NCI-H2196 (cell line): ENCODE results near the gene LGMN.
A peak's percentile ranks its signal among the peaks of the same experiment; 100 is the strongest.
"Not testable (repeated sequence)": the region's sequence is repeated elsewhere in the genome, so short reads cannot be mapped to it uniquely, and the experiment has no call there.

ENCODE experiments used
- DNase-seq: peaks from one replicate; lab custom pipeline; 2025; ENCODE audit not compliant: unreplicated experiment; lab: John Stamatoyannopoulos, UW

LGMN gene

GRCh38 chr14:92748259-92749016, at the start of gene LGMN:
LGMN (minus strand) TSS chr14:92748627; CDS start chr14:92732786, 15,841 bp downstream.
- peak; percentile 79 for DNase-seq

- no peak for DNase-seq
These were observed 46.5 kb upstream of the LGMN start for GRCh38 chr14:92794961-92795360.

GRCh38 chr14:92794547-92794941, 46.1 kb upstream of the LGMN start:
- DNase-seq = no peak

DNA sequence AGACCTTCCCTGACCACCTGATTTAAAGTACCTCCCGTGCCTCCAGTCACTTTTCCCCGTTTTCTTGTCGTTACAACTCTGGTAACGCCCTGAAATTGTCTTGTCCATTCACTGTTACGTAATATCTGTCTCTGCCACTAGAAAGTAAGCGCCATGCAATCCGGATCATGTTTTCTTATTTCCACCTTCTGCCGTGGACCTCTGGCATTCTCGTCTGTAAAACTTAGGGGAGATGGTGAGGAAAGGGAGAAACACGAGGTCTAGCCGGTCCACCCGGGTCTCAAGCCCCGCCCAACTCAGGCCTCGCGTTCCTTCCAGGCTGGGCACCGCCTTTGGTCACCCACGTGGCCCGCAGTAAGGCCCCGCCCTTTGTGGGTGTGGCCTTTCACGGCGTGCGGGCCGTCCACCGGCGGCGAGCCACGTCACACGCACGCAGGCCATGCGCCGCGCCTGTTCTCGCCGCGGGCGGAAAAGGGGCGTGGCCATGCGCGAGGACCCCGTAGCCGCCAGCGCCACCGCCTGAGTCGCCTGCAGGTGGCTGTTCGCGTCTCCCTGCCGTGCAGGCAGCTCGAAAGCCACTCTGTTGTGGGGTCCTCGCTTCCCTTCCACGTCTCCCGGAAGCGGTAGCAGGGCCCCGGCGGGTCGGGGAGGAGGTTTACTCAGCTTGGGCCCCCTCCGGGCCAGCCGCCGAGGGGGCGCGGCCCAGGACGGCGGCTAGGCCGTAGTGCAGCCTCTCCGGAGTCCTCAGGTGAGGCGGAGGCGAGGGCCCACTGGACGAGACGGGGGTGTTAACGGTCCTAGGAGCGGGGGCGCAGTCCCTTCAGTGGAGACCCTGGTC, 45.5 kb upstream of the LGMN start, which contains the start of gene GOLGA5:
Gene GOLGA5, plus strand, starts transcription at position 597 of the 838 bp plus-strand sequence. CDS start 3,133 bp downstream, outside the sequence.
- peak; percentile 91 for DNase-seq

DNA sequence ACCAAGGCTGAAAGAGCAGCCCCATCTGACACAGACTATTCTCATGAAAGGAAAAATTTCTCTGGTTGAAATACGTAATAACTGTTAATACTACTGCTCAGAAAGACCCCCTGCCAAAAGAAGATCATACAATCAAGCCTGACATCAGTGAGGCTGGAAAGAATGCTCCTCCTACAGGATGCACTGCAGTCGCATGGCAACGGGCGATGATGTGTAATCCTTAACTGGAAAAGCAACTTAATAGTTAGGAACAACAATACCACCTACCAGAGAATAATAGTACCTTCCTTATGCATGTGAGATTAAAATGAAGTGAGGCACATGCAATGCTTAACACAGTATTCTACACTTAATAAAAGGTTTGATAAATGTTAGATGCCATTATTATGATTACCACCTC, 44.5 kb upstream of the LGMN start:
- DNase-seq = no peak

DNA sequence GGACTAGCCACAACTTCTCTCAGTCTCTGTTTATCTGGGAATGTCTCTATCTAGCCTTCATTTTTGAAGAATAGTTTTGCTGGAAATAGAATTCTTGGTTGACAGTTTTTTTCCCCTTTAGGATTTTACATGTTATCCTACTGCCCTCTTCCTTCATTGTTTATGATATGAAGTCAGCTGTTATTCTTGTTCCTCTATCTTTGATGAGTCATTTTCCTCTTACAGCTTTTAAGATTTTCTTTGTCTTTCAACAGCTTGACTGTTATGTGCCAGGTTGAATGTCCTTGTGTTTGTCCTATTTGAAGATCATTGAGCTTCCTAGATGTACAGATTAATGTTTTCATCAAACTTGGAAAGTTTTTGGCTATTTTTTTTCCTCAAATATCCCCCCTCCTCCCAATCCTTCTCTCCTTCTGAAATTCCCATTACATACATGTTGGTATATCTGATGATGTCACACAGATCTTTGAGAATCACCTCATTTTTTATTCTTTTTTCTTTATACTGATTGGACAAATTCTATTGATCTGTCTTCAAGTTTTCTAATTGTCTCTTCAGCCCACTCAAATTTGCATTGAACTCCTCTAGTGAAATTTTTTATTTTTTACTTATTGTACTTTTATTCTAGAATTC, 41.1 kb upstream of the LGMN start:
- no peak for DNase-seq

- no peak for DNase-seq
These were observed 39.1 kb upstream of the LGMN start for GRCh38 chr14:92787554-92787953.

DNA sequence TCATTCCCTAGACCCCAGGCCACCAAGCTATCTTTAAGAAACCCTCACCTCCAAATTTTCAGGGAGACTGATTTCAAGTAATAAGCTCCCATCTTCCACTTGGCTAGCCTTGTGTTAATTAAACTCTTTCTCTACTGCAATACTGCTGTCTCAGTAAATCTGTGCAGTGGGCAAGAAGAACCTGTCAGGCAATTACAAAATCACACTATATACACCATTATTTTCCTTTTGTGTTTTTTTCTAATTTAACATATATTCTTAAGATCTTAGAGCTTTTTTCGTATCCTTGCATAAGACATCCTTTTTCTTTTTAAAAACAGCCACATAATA, 38.0 kb upstream of the LGMN start:
- no peak for DNase-seq

DNA sequence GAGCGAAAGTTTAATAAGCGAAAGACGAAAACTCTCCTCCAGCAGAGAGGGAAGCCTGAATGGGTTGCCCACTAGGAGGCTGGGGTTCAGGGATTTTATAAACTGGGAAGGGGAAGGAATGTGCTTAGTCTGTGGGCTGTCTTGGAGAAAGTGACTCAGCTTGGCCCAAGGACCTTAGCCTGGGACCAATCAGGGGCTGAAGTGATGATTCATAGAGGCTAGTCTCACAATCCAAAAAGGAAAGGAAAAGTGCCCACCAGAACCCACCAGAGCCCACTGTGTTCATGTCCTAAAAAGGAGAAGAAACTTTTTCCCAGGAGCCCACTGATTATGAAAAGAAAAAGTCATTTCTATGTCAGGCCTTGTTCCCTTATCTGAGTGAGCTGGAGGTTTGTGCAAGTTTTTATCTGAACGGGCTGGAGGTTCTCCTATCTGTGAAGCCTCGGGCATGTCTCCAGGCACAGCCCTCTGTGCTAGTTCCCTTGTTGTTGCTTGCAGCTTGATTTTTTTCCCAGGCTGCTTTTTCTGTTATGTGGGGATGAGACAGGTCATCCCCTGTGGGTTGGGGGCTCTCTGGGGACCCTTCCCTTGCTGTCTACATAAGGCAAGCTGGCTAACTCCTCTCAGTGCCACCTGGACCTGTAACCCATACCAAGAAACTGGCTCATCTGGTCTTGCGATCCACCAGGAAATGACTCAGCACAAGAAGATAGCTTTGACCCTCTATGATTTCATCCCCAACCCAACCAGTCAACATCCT, 37.4 kb upstream of the LGMN start:
- no peak for DNase-seq

- DNase-seq = peak; percentile 30
These were observed 35.5 kb upstream of the LGMN start for GRCh38 chr14:92783813-92784431.

DNA sequence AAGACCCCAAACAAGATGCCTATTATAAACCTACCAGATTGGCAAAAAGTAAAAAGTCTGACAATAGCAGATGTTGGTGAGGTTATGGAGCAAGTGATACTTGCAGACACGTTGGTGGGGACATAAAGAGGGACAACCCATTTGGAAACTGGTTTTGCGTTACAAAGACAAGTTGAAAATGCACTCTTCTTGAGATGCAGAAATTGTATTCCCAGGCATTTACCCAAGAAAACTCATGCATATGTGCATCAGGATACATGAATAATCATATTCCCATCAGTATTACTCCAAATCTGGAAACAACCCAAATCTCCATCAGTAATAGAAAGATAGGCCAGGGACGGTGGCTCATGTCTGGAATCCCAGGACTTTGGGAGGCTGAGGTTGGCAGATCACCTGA, 32.9 kb upstream of the LGMN start:
- DNase-seq = no peak

GRCh38 chr14:92780444-92781232, 32.2 kb upstream of the LGMN start:
- DNase-seq = no peak

DNA sequence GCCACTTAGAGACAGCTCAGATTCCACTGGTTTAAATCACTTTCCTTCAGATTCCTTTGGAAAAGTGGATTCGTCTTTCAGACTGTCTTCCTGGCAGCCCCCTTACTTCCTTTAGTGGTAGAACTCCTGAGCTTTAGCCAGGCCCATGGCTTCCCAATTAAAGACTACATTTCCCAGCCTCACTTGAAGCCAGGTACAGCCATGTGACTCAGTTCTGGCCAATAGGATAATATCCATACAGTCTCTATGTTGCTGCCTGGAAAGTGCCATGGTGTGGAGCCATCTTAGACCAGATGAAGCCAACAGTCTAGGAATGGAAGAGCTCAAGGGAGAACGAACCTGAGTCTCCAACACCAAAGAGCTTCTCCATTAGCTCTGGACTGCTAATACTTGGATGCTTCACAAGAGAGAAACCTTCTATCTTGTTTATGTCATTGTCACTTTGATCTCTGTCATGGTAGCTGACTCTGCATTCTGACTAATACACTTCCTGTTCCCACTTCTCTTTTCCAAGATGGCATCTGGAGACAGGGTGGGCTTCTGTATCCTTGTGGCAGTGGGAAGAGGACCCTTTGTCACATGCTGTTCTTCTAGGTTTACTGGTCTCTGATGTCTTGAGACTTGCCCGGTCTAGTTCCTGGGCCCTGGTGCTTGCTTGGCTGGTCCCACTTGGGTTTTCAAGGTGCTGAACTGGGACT, 30.6 kb upstream of the LGMN start:
- not testable (repeated sequence) for DNase-seq

- not testable (repeated sequence) for DNase-seq
These were observed 26.9 kb upstream of the LGMN start for GRCh38 chr14:92775292-92775691.

GRCh38 chr14:92774572-92774971, 26.1 kb upstream of the LGMN start:
- DNase-seq = no peak

DNA sequence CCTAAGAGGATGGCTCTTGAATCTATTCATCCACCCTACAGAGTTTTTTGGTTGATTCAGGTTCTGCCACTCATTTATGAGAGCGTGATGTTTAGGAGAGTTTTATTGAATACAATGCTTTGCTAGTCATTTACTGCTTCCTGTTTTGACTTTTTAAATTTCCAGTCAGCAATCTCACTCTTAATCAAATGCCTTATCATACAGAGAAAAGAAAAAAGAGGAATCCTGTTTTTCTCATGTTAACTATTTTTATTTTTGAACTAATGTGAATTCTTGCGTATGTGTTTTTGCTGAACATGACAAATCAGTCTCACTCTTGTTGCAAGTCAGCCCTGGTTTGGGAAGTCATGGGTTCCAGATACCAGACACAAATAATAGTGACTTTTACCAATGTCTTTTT, 22.1 kb upstream of the LGMN start:
- no peak for DNase-seq

- no peak for DNase-seq
These were observed 20.4 kb upstream of the LGMN start for GRCh38 chr14:92768795-92769194.

GRCh38 chr14:92768236-92768635, 19.8 kb upstream of the LGMN start:
- DNase-seq = not testable (repeated sequence)
